Measurements from ENCODE around the gene STAMBPL1. TPM values are rescaled to one million over a fixed set of nuclear protein-coding genes. Genes with fewer than 3 reads are reported as not detected.
"Not testable (repeated sequence)": the region's sequence is repeated elsewhere in the genome, so short reads cannot be mapped to it uniquely, and the experiment has no call there.

Gene STAMBPL1
- total and polyA plus RNA-seq, 4 donors = 8.4 to 23.9 (median 10.3) TPM

DNA sequence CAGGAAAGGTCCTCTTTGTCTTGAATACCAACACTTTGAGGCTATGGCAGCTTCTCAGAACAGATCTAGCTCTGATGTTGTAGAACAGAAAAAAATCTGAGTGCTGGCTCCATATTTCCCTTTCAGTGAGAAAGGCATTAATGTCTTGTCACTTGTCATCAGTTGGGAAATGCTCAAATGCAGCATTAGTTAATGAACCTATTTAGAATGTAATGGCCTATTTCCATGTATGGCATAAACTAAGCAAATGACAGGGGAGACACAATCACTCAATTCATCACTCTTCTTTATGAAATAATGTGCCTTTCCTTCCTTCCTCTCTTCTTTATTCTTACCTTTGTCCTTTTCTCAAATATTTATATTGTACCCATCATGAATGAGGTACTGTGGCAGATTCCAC lies 5.0 kb upstream of the STAMBPL1 start:
- Histone ChIP-seq H3K27me3 (ENCODE audit: control insufficient read depth, insufficient read depth, low read length) (no peaks in the 10 kb centered on the region), H3K9me3 (ENCODE audit: control insufficient read depth, insufficient read depth, low read length) (no peaks in the 10 kb centered on the region), H3K36me3 (ENCODE audit: control insufficient read depth, insufficient read depth, low read length) (no peaks in the 10 kb centered on the region), H3K4me3 (ENCODE audit: low read depth, low read length) (no peak overlapping the region), H3K4me1 (ENCODE audit: control insufficient read depth, insufficient read depth, low read length) (no peaks in the 10 kb centered on the region), H3K27ac (ENCODE audit: low read depth, low read length) (no peak overlapping the region)
- DNase-seq (ENCODE audit: low read depth in 4 of 6, low spot score in 6 of 6) = no peak

GRCh38 chr10:88877298-88877697 lies 2.7 kb upstream of the STAMBPL1 start:
- Histone ChIP-seq H3K4me1 (ENCODE audit: control insufficient read depth, insufficient read depth, low read length) (no peaks in the 10 kb centered on the region), H3K9me3 (ENCODE audit: control insufficient read depth, insufficient read depth, low read length) (no peaks in the 10 kb centered on the region), H3K27ac (ENCODE audit: low read depth, low read length) (no peak overlapping the region), H3K36me3 (ENCODE audit: control insufficient read depth, insufficient read depth, low read length) (no peaks in the 10 kb centered on the region), H3K27me3 (ENCODE audit: control insufficient read depth, insufficient read depth, low read length) (peaks cover 3% of the 10 kb centered on the region), H3K4me3 (ENCODE audit: low read depth, low read length) (no peak overlapping the region)
- WGBS (ENCODE audit: insufficient coverage) = 94% methylated on average over 6 of the region's 6 CpGs
- DNase-seq (ENCODE audit: low read depth in 4 of 6, low spot score in 6 of 6) = no peak

DNA sequence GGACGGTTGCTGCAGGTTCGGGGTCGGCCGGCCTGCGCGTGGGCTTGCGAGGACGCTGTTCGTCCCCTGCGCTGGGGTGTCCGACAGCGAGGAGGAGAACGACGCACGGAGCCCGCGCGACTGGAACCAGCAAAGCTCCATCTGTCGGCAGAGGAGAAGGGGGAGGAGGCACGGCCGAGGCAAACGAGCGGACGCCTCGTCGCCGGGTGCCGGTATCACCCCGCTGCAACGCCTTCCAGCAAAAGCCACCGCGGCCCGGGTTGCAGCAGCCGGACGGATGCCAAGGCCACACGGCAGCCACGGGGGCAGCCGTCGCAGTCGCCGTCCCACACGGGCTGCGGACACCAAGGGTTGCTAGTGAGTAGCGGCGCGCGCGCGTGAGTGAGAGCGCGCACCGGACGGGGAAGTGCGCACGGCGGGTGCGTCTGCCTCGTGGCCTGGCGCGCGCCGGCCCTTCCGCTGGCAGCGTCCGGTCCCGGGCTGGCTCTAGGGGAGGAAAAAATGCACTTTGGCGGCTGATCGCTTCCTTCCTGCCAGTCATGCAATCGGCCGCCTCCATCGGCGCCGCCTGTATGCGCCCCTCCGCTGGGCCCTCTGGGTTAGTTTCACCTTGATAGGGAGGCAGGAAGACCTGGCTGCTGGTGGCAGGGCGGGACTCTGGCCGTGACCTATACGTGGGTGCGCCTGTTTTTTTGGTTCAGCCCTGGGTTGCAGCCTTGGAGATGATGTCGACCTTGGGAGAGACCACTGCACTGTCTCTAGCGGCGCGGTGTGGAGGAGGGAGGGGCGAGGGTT lies 434 bp downstream of the STAMBPL1 start:
- WGBS (ENCODE audit: insufficient coverage) = under 1% methylated on average over 83 of the region's 84 CpGs
- DNase-seq (ENCODE audit: low read depth in 4 of 6, low spot score in 6 of 6) = peak; percentile 64 to 93 (median 72)
- Histone ChIP-seq H3K27me3 (ENCODE audit: control insufficient read depth, insufficient read depth, low read length) (peaks cover 3% of the 10 kb centered on the region), H3K36me3 (ENCODE audit: control insufficient read depth, insufficient read depth, low read length) (no peaks in the 10 kb centered on the region), H3K4me1 (ENCODE audit: control insufficient read depth, insufficient read depth, low read length) (no peaks in the 10 kb centered on the region), H3K9me3 (ENCODE audit: control insufficient read depth, insufficient read depth, low read length) (no peaks in the 10 kb centered on the region), H3K27ac (ENCODE audit: low read depth, low read length) (peak overlapping the region; percentile 91), H3K4me3 (ENCODE audit: low read depth, low read length) (peak overlapping the region; percentile 87)

DNA sequence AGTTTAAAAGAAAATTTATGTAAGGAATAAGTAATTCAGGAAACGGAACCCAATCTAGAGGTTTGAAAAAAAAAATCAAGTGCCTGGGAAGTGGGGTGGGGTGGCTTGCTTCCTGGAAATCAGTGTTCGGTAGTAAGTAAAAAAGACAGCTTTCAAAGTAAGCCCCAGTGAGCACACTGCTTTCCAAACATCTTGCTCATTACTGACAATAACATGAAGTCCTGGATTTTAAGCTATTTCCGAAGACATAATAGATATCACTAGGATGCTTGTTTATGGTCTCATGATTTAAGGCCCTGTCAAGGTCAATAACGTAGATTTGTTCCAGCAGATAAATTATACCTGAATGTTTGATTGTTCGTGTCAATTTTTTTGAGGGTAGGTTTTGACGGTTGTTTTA lies 1.3 kb downstream of the STAMBPL1 start:
- peak overlapping the region; percentile 87 for H3K4me3 ChIP-seq (ENCODE audit: low read depth, low read length)
- peaks cover 3% of the 10 kb centered on the region for H3K27me3 ChIP-seq (ENCODE audit: control insufficient read depth, insufficient read depth, low read length)
- H3K27ac ChIP-seq (ENCODE audit: low read depth, low read length) = peak overlapping the region; percentile 91
- WGBS (ENCODE audit: insufficient coverage) = no CpG with 5 or more reads among the region's 6 CpGs
- no peaks in the 10 kb centered on the region for H3K9me3 ChIP-seq (ENCODE audit: control insufficient read depth, insufficient read depth, low read length)
- no peak for DNase-seq (ENCODE audit: low read depth in 4 of 6, low spot score in 6 of 6)
- no peaks in the 10 kb centered on the region for H3K4me1 ChIP-seq (ENCODE audit: control insufficient read depth, insufficient read depth, low read length)
- no peaks in the 10 kb centered on the region for H3K36me3 ChIP-seq (ENCODE audit: control insufficient read depth, insufficient read depth, low read length)

GRCh38 chr10:88881922-88882645 lies 2.0 kb downstream of the STAMBPL1 start:
- no peaks in the 10 kb centered on the region for H3K4me1 ChIP-seq (ENCODE audit: control insufficient read depth, insufficient read depth, low read length)
- no peak overlapping the region for H3K27ac ChIP-seq (ENCODE audit: low read depth, low read length)
- H3K4me3 ChIP-seq (ENCODE audit: low read depth, low read length) = peak overlapping the region; percentile 3
- no peaks in the 10 kb centered on the region for H3K36me3 ChIP-seq (ENCODE audit: control insufficient read depth, insufficient read depth, low read length)
- H3K27me3 ChIP-seq (ENCODE audit: control insufficient read depth, insufficient read depth, low read length) = peaks cover 3% of the 10 kb centered on the region
- H3K9me3 ChIP-seq (ENCODE audit: control insufficient read depth, insufficient read depth, low read length) = no peaks in the 10 kb centered on the region
- DNase-seq (ENCODE audit: low read depth in 4 of 6, low spot score in 6 of 6) = peak in 1 of 6 donors; percentile 22
- WGBS (ENCODE audit: insufficient coverage) = no CpG with 5 or more reads among the region's 5 CpGs

DNA sequence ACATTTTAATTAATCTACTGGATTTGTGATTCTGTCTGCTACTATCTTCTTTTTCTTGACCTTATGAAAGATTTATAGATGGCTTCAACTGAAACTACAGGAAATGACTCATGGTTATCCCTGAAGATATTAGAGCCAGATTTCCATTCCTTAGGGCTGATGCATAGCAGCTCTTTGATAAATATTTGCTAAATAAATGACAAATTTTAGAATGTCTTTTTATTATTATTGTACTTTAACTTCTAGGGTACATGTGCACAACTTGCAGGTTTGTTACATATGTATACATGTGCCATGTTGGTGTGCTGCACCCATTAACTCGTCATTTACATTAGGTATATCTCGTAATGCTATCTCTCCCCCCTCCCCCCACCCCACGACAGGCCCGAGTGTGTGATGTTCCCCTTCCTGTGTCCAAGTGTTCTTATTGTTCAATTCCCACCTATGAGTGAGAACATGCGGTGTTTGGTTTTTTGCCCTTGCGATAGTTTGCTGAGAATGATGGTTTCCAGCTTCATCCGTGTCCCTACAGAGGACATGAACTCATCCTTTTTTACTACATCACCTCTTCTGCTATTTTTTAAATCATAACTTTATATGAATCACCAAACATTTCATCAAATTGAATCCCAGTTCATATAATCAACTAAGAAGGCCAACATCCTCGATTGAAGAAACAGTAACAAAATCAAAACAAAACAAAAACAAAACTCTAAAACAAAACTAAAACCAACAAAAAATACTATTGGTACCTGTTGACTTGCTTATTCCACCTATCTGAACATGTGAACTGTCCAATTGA lies 2.8 kb downstream of the STAMBPL1 start:
- 91% methylated on average over 1 of the region's 8 CpGs for WGBS (ENCODE audit: insufficient coverage)
- H3K4me1 ChIP-seq (ENCODE audit: control insufficient read depth, insufficient read depth, low read length); H3K36me3 ChIP-seq (ENCODE audit: control insufficient read depth, insufficient read depth, low read length); H3K4me3 ChIP-seq (ENCODE audit: low read depth, low read length); H3K9me3 ChIP-seq (ENCODE audit: control insufficient read depth, insufficient read depth, low read length); DNase-seq (ENCODE audit: low read depth in 4 of 6, low spot score in 6 of 6); H3K27ac ChIP-seq (ENCODE audit: low read depth, low read length); H3K27me3 ChIP-seq (ENCODE audit: control insufficient read depth, insufficient read depth, low read length): not testable (repeated sequence)

- no peaks in the 10 kb centered on the region for H3K4me1 ChIP-seq (ENCODE audit: control insufficient read depth, insufficient read depth, low read length)
- H3K27ac ChIP-seq (ENCODE audit: low read depth, low read length) = no peak overlapping the region
- no CpG with 5 or more reads among the region's 2 CpGs for WGBS (ENCODE audit: insufficient coverage)
Observed at GRCh38 chr10:88883448-88883809, 3.4 kb downstream of the STAMBPL1 start.

GRCh38 chr10:88886557-88886956 lies 6.5 kb downstream of the STAMBPL1 start:
- Histone ChIP-seq H3K27ac (ENCODE audit: low read depth, low read length) (no peak overlapping the region), H3K4me3 (ENCODE audit: low read depth, low read length) (no peak overlapping the region), H3K36me3 (ENCODE audit: control insufficient read depth, insufficient read depth, low read length) (no peaks in the 10 kb centered on the region), H3K4me1 (ENCODE audit: control insufficient read depth, insufficient read depth, low read length) (no peaks in the 10 kb centered on the region), H3K27me3 (ENCODE audit: control insufficient read depth, insufficient read depth, low read length) (no peaks in the 10 kb centered on the region), H3K9me3 (ENCODE audit: control insufficient read depth, insufficient read depth, low read length) (no peaks in the 10 kb centered on the region)
- DNase-seq (ENCODE audit: low read depth in 4 of 6, low spot score in 6 of 6) = peak in 1 of 6 donors; percentile 31

More at GRCh38 chr10:88883448-88883809, 3.4 kb downstream of the STAMBPL1 start:
- Histone ChIP-seq H3K4me3 (ENCODE audit: low read depth, low read length) (no peak overlapping the region), H3K9me3 (ENCODE audit: control insufficient read depth, insufficient read depth, low read length) (no peaks in the 10 kb centered on the region), H3K36me3 (ENCODE audit: control insufficient read depth, insufficient read depth, low read length) (no peaks in the 10 kb centered on the region), H3K27me3 (ENCODE audit: control insufficient read depth, insufficient read depth, low read length) (peaks cover 3% of the 10 kb centered on the region)
- DNase-seq (ENCODE audit: low read depth in 4 of 6, low spot score in 6 of 6) = no peak

- no peak overlapping the region for H3K4me3 ChIP-seq (ENCODE audit: low read depth, low read length)
- no peaks in the 10 kb centered on the region for H3K4me1 ChIP-seq (ENCODE audit: control insufficient read depth, insufficient read depth, low read length)
- H3K36me3 ChIP-seq (ENCODE audit: control insufficient read depth, insufficient read depth, low read length) = no peaks in the 10 kb centered on the region
- DNase-seq (ENCODE audit: low read depth in 4 of 6, low spot score in 6 of 6) = no peak
- H3K27ac ChIP-seq (ENCODE audit: low read depth, low read length) = no peak overlapping the region
- no peaks in the 10 kb centered on the region for H3K27me3 ChIP-seq (ENCODE audit: control insufficient read depth, insufficient read depth, low read length)
- no peaks in the 10 kb centered on the region for H3K9me3 ChIP-seq (ENCODE audit: control insufficient read depth, insufficient read depth, low read length)
Observed at GRCh38 chr10:88888810-88889445, 8.9 kb downstream of the STAMBPL1 start.

All from spinal cord (tissue), 10 donors.